Hippocampal formation (tissue), 2 donors: Measurements from ENCODE around the gene EEF2KMT.

Experiments used
- DNase-seq, 2 donors: peaks; one replicate each; lab custom pipeline; 2025; lab: John Stamatoyannopoulos, UW

EEF2KMT gene

GRCh38 chr16:5041600-5042133 lies 55.9 kb downstream of the EEF2KMT start:
- no peak for DNase-seq

GRCh38 chr16:5040451-5040850 lies 57.1 kb downstream of the EEF2KMT start:
- no peak for DNase-seq

- peak in 1 of 2 donors; percentile 63 for DNase-seq
Measured at GRCh38 chr16:5036228-5037156, 61.1 kb downstream of the EEF2KMT start.

- DNase-seq: no peak
Measured at GRCh38 chr16:5035909-5036227, 61.7 kb downstream of the EEF2KMT start.
